Ishikawa (cell line): Measurements from ENCODE around the gene UNC80.

ENCODE experiments used
- CEBPB ChIP-seq: IDR thresholded peaks from 2 replicates; pipeline ENCODE4 v1.6.1; 2012
- CREB1 ChIP-seq: IDR thresholded peaks from 2 replicates; pipeline ENCODE4 v1.6.1; 2012; ENCODE audit warnings: low read depth
- EGR1 ChIP-seq: IDR thresholded peaks from 2 replicates; pipeline ENCODE4 v1.6.1; 2012
- EP300 ChIP-seq: IDR thresholded peaks from 2 replicates; pipeline ENCODE4 v1.6.1; 2012; ENCODE audit warnings: borderline replicate concordance
- FOXM1 ChIP-seq: IDR thresholded peaks from 2 replicates; pipeline ENCODE4 v1.6.1; 2012; ENCODE audit warnings: low read depth, borderline replicate concordance
- NFIC ChIP-seq: IDR thresholded peaks from 2 replicates; pipeline ENCODE4 v1.6.1; 2012
- RAD21 ChIP-seq: IDR thresholded peaks from 2 replicates; pipeline ENCODE4 v1.6.1; 2012; ENCODE audit warnings: low read depth
- TAF1 ChIP-seq: IDR thresholded peaks from 2 replicates; pipeline ENCODE4 v1.6.1; 2012; ENCODE audit warnings: low read depth, mild to moderate bottlenecking
- TCF12 ChIP-seq: IDR thresholded peaks from 2 replicates; pipeline ENCODE4 v1.6.1; 2012; ENCODE audit warnings: low read depth
- TEAD4 ChIP-seq: IDR thresholded peaks from 2 replicates; pipeline ENCODE4 v1.6.1; 2012
- YY1 ChIP-seq: IDR thresholded peaks from 2 replicates; pipeline ENCODE4 v1.6.1; 2012; ENCODE audit warnings: low read depth
- ZBTB7A ChIP-seq: IDR thresholded peaks from 2 replicates; pipeline ENCODE4 v1.6.1; 2012; ENCODE audit warnings: low read depth
- TF ChIP-seq, protein P1 (sequence below): IDR thresholded peaks from 2 replicates; pipeline ENCODE4 v1.6.1; 2012; ENCODE audit warnings: low read depth, mild to moderate bottlenecking
- TF ChIP-seq, protein P2 (sequence below): IDR thresholded peaks from 2 replicates; pipeline ENCODE4 v1.6.1; 2012
- TF ChIP-seq, protein P3 (sequence below): IDR thresholded peaks from 2 replicates; pipeline ENCODE4 v1.6.1; 2012

UNC80 gene

DNA sequence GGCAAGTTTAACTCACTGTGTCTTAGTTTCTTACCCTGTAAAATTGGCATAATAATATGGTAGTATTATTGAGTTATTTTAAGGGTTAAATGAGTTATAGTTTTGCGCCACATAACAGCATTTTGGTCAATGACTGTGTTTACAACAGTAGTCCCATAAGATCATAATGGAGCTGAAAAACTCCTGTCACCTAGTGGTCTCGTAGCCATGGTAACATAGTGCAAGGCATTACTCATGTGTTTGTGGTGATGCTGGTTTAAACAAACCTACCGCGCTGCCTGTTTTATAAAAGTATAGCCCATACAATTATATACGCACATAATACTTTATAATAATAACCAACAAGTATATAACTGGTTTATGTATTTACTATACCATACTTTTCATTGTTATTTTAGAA is 15.8 kb downstream of the UNC80 start:
- TF ChIP-seq TAF1 (no peak), EGR1 (no peak), EP300 (no peak), TCF12 (no peak), YY1 (no peak), FOXM1 (no peak), CEBPB (no peak)
- TF ChIP-seq, protein P1, sequence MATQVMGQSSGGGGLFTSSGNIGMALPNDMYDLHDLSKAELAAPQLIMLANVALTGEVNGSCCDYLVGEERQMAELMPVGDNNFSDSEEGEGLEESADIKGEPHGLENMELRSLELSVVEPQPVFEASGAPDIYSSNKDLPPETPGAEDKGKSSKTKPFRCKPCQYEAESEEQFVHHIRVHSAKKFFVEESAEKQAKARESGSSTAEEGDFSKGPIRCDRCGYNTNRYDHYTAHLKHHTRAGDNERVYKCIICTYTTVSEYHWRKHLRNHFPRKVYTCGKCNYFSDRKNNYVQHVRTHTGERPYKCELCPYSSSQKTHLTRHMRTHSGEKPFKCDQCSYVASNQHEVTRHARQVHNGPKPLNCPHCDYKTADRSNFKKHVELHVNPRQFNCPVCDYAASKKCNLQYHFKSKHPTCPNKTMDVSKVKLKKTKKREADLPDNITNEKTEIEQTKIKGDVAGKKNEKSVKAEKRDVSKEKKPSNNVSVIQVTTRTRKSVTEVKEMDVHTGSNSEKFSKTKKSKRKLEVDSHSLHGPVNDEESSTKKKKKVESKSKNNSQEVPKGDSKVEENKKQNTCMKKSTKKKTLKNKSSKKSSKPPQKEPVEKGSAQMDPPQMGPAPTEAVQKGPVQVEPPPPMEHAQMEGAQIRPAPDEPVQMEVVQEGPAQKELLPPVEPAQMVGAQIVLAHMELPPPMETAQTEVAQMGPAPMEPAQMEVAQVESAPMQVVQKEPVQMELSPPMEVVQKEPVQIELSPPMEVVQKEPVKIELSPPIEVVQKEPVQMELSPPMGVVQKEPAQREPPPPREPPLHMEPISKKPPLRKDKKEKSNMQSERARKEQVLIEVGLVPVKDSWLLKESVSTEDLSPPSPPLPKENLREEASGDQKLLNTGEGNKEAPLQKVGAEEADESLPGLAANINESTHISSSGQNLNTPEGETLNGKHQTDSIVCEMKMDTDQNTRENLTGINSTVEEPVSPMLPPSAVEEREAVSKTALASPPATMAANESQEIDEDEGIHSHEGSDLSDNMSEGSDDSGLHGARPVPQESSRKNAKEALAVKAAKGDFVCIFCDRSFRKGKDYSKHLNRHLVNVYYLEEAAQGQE, result no peak

DNA sequence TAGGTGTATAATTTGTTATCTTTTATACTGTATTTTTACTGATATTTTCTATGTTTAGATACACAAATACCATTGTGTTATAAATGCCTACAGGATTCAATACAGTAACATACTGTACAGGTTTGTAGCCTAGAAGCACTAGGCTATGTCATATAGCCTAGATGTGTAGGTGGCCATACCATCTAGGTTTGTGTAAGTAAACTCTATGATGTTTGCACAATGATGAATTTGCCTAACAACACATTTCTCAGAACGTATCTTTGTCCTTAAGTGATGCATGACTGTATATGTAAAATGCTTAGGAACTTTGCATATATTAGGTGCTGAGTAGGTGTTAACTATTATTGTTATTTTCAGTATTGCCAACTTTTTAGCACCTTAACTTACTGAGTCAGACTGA is 17.3 kb downstream of the UNC80 start:
- TF ChIP-seq FOXM1 (no peak), TCF12 (no peak), NFIC (no peak), ZBTB7A (no peak), TEAD4 (no peak), RAD21 (no peak), YY1 (no peak), TAF1 (no peak), EP300 (no peak), CEBPB (no peak), EGR1 (no peak)
- TF ChIP-seq, protein P2, sequence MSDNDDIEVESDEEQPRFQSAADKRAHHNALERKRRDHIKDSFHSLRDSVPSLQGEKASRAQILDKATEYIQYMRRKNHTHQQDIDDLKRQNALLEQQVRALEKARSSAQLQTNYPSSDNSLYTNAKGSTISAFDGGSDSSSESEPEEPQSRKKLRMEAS, result no peak
- TF ChIP-seq, protein P1, result no peak
- TF ChIP-seq, protein P3, sequence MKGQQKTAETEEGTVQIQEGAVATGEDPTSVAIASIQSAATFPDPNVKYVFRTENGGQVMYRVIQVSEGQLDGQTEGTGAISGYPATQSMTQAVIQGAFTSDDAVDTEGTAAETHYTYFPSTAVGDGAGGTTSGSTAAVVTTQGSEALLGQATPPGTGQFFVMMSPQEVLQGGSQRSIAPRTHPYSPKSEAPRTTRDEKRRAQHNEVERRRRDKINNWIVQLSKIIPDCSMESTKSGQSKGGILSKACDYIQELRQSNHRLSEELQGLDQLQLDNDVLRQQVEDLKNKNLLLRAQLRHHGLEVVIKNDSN, result no peak

DNA sequence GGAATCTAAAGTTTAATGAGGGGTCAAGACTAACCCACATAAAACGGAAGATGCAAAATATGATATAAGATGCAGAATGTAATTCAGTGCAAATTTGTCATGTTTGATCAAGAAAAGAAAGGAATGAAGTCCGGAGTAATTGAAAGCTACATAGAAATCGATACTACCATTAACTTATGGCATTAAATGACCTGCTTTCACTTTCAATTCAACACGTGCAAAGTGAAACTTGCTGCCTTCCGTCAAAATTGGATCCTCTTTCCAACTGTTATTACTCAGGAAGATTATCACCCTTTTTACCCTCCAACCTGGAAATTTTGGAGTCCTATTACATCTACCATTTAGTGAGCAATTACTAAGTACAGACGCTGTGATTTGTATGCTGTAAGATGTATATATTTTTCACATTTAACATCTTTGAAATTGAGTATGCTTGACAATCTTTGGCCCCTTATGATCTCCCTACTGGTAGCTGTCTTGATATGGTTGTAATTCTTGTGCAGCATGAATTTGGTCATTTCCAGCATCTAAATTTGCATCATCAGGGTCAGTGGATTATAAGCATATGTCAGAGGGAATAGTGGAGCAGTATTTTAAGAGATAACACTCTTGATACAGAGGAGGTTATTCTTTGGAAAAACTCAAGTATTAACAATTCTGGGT is 18.6 kb downstream of the UNC80 start:
- no peak for TF ChIP-seq CREB1
- no peak for TF ChIP-seq YY1
- TF ChIP-seq ZBTB7A, result no peak
- TF ChIP-seq TEAD4, result no peak
- no peak for TF ChIP-seq FOXM1
- TF ChIP-seq, protein P1, result no peak
- no peak for TF ChIP-seq EP300
- no peak for TF ChIP-seq TAF1
- TF ChIP-seq NFIC, result no peak
- TF ChIP-seq, protein P2, result no peak
- no peak for TF ChIP-seq EGR1
- TF ChIP-seq TCF12, result no peak
- no peak for TF ChIP-seq CEBPB
- no peak for TF ChIP-seq RAD21
- TF ChIP-seq, protein P3, result no peak

DNA sequence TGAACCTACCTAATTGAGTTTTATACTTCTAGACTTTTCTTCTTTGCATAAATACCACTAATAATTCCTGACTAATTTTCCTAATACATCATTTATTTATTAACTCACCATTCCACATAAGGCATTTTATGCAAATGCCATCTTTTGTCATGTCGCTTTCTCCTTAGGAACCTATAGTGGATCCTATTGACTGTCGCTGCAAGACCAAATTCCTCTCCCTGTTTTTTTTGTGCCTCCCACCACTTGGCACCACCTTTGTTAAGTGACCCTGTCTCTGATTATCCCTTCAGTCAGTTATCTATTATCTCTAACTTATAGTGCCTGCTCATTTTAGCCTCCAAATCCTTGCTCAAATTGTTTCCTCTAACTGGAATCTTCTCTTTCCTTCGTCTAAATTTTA is 19.5 kb downstream of the UNC80 start:
- TF ChIP-seq TAF1 (no peak), ZBTB7A (no peak), RAD21 (no peak), CREB1 (no peak), EGR1 (no peak)
- TF ChIP-seq, protein P3, result no peak
